Nephron progenitor cell (in vitro differentiated cells): ENCODE results near the gene MLANA.
A peak's percentile ranks its signal among the peaks of the same experiment; 100 is the strongest.

Experiments used
- DNase-seq: peaks from one replicate; pipeline ENCODE4 v3.0.0; 2021
- H3K27ac Mint-ChIP-seq: 2 replicates; pipeline ENCODE4 v1.8.0; 2021; ENCODE audit warnings: mild to moderate bottlenecking, moderate library complexity, mixed read lengths
- H3K27me3 Mint-ChIP-seq: 2 replicates; pipeline ENCODE4 v1.8.0; 2021; ENCODE audit warnings: mild to moderate bottlenecking, low read depth, mixed read lengths; ENCODE audit not compliant: poor library complexity
- H3K36me3 Mint-ChIP-seq: 2 replicates; pipeline ENCODE4 v1.8.0; 2021; ENCODE audit warnings: low read depth, mixed read lengths
- H3K4me1 Mint-ChIP-seq: 2 replicates; pipeline ENCODE4 v1.8.0; 2021; ENCODE audit warnings: mixed read lengths
- H3K4me3 Mint-ChIP-seq: 2 replicates; pipeline ENCODE4 v1.8.0; 2021; ENCODE audit warnings: mild to moderate bottlenecking, moderate library complexity, mixed read lengths
- H3K9me3 Mint-ChIP-seq: 2 replicates; pipeline ENCODE4 v1.8.0; 2021; ENCODE audit warnings: mild to moderate bottlenecking, moderate library complexity, mixed read lengths
- TF ChIP-seq, protein P1 (sequence below): fragments of 200-600 bp; sonication (generic); IDR thresholded peaks from 2 replicates; pipeline ENCODE4 v1.5.0; 2021; ENCODE audit warnings: antibody characterized with exemption

MLANA gene

GRCh38 chr9:5871785-5872184, 18.9 kb upstream of the MLANA start:
- TF ChIP-seq, protein P1, sequence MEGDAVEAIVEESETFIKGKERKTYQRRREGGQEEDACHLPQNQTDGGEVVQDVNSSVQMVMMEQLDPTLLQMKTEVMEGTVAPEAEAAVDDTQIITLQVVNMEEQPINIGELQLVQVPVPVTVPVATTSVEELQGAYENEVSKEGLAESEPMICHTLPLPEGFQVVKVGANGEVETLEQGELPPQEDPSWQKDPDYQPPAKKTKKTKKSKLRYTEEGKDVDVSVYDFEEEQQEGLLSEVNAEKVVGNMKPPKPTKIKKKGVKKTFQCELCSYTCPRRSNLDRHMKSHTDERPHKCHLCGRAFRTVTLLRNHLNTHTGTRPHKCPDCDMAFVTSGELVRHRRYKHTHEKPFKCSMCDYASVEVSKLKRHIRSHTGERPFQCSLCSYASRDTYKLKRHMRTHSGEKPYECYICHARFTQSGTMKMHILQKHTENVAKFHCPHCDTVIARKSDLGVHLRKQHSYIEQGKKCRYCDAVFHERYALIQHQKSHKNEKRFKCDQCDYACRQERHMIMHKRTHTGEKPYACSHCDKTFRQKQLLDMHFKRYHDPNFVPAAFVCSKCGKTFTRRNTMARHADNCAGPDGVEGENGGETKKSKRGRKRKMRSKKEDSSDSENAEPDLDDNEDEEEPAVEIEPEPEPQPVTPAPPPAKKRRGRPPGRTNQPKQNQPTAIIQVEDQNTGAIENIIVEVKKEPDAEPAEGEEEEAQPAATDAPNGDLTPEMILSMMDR, result no peak
- peaks cover 6% of the 10 kb centered on the region for H3K27me3 Mint-ChIP-seq
- no peaks in the 10 kb centered on the region for H3K9me3 Mint-ChIP-seq
- DNase-seq, result no peak
- peaks cover 5% of the 10 kb centered on the region for H3K36me3 Mint-ChIP-seq
- peaks cover 18% of the 10 kb centered on the region for H3K4me1 Mint-ChIP-seq
- no peak overlapping the region for H3K27ac Mint-ChIP-seq
- H3K4me3 Mint-ChIP-seq, result no peak overlapping the region

DNA sequence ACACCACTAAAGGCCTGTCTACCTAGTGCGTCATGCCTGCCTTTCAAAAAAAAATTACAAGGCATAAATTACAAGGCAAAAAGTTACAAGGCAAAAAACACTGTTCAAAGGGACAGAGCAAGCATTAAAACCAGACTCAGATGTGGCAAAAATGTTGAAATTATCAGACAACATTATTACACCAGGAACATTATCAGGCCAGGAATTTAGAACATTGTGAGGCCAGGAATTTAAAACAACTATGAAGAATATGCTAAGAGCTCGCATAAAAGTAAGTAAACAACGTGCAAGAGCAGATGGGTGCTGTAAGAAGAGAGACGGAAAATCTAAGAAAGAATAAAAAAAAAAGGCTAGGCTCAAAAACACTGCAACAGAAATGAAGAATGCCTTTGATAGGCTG, 18.2 kb upstream of the MLANA start:
- TF ChIP-seq, protein P1, result no peak
- Mint-ChIP-seq H3K4me3 (no peak overlapping the region), H3K27ac (no peak overlapping the region), H3K36me3 (peaks cover 5% of the 10 kb centered on the region), H3K4me1 (peaks cover 18% of the 10 kb centered on the region), H3K27me3 (peaks cover 6% of the 10 kb centered on the region), H3K9me3 (no peaks in the 10 kb centered on the region)
- no peak for DNase-seq

- Mint-ChIP-seq H3K27me3 (peaks cover 6% of the 10 kb centered on the region), H3K27ac (peak overlapping the region; percentile 36), H3K36me3 (peaks cover 5% of the 10 kb centered on the region), H3K4me1 (peaks cover 18% of the 10 kb centered on the region), H3K4me3 (no peak overlapping the region), H3K9me3 (no peaks in the 10 kb centered on the region)
- TF ChIP-seq, protein P1, result no peak
- DNase-seq, result no peak
These were observed 17.2 kb upstream of the MLANA start for GRCh38 chr9:5873439-5873838.

GRCh38 chr9:5874048-5874447, 16.6 kb upstream of the MLANA start:
- no peak for DNase-seq
- peaks cover 5% of the 10 kb centered on the region for H3K36me3 Mint-ChIP-seq

GRCh38 chr9:5876026-5876425, 14.7 kb upstream of the MLANA start:
- H3K27me3 Mint-ChIP-seq, result peaks cover 6% of the 10 kb centered on the region
- TF ChIP-seq, protein P1, result no peak
- peaks cover 5% of the 10 kb centered on the region for H3K36me3 Mint-ChIP-seq
- no peak for DNase-seq
- H3K4me3 Mint-ChIP-seq, result no peak overlapping the region
- no peaks in the 10 kb centered on the region for H3K9me3 Mint-ChIP-seq
- H3K27ac Mint-ChIP-seq, result no peak overlapping the region
- H3K4me1 Mint-ChIP-seq, result peaks cover 18% of the 10 kb centered on the region

More at GRCh38 chr9:5874048-5874447, 16.6 kb upstream of the MLANA start:
- Mint-ChIP-seq H3K27me3 (peaks cover 6% of the 10 kb centered on the region), H3K9me3 (no peaks in the 10 kb centered on the region), H3K4me1 (peaks cover 18% of the 10 kb centered on the region), H3K27ac (no peak overlapping the region), H3K4me3 (no peak overlapping the region)
- TF ChIP-seq, protein P1, result no peak

GRCh38 chr9:5876711-5877110, 14.0 kb upstream of the MLANA start:
- no peak overlapping the region for H3K4me3 Mint-ChIP-seq
- no peak for DNase-seq
- H3K27ac Mint-ChIP-seq, result no peak overlapping the region
- no peaks in the 10 kb centered on the region for H3K9me3 Mint-ChIP-seq
- TF ChIP-seq, protein P1, result no peak
- H3K36me3 Mint-ChIP-seq, result peaks cover 5% of the 10 kb centered on the region
- H3K4me1 Mint-ChIP-seq, result peaks cover 18% of the 10 kb centered on the region
- peaks cover 6% of the 10 kb centered on the region for H3K27me3 Mint-ChIP-seq
